H1 (cell line): Measurements from ENCODE around the gene LAP3. TPM values are rescaled to one million over a fixed set of nuclear protein-coding genes. Genes with fewer than 3 reads are reported as not detected.

ENCODE experiments used
- CTCF ChIA-PET: fragments of 300-600 bp; sonication (Branson Sonifier 250); formaldehyde crosslinking; loops from one replicate; lab custom pipeline; 2021; ENCODE audit not compliant: partially characterized antibody; lab: Charles Lee
- POLR2A ChIA-PET: fragments of 300-600 bp; sonication (Branson Sonifier 250); formaldehyde crosslinking; loops from one replicate; lab custom pipeline; 2021; ENCODE audit warnings: inconsistent platforms; ENCODE audit not compliant: partially characterized antibody; lab: Charles Lee
- DNase-seq, 2 experiments: peaks; one replicate each; pipeline versions ENCODE4 v3.0.0 to v3.0.0-alpha.2; 2010 to 2022; ENCODE audit warnings: low spot score in 2 of 2, low read depth in 1 of 2, mixed read lengths in 1 of 2
- FAIRE-seq: peaks from 2 replicates; lab custom pipeline; 2011; peaks lifted over from hg19 to GRCh38; lab: Jason Lieb, UNC
- H2AFZ ChIP-seq: 2 replicates; pipeline ENCODE4 v1.8.1; 2012; ENCODE audit warnings: low read length, inconsistent platforms
- H2AK5ac ChIP-seq: 2 replicates; pipeline ENCODE4 v1.6.1; 2013; ENCODE audit warnings: low read depth, low read length
- H2BK120ac ChIP-seq: replicated peaks from 2 replicates; pipeline ENCODE3; 2013; ENCODE audit warnings: low read depth, low read length, inconsistent platforms
- H2BK12ac ChIP-seq: 2 replicates; pipeline ENCODE4 v1.6.1; 2013; ENCODE audit warnings: low read depth, low read length
- H2BK15ac ChIP-seq: 2 replicates; pipeline ENCODE4 v1.6.1; 2013; ENCODE audit warnings: low read length
- H2BK20ac ChIP-seq: 2 replicates; pipeline ENCODE4 v1.6.1; 2013; ENCODE audit warnings: low read length
- H2BK5ac ChIP-seq: 2 replicates; pipeline ENCODE4 v1.6.1; 2013; ENCODE audit warnings: low read depth, low read length
- H3K14ac ChIP-seq: 2 replicates; pipeline ENCODE4 v1.6.1; 2013; ENCODE audit warnings: inconsistent platforms; ENCODE audit not compliant: insufficient read length
- H3K18ac ChIP-seq: 2 replicates; pipeline ENCODE4 v1.6.1; 2013; ENCODE audit warnings: low read length; ENCODE audit errors: extremely low read depth
- H3K23ac ChIP-seq: 2 replicates; pipeline ENCODE4 v1.6.1; 2013; ENCODE audit warnings: inconsistent platforms; ENCODE audit not compliant: insufficient read length
- H3K23me2 ChIP-seq: 2 replicates; pipeline ENCODE4 v1.6.1; 2013; ENCODE audit warnings: low read depth, low read length
- H3K27ac ChIP-seq: 2 replicates; pipeline ENCODE4 v1.6.1; 2011; ENCODE audit warnings: low read depth, low read length, inconsistent platforms
- H3K27me3 ChIP-seq, 4 experiments: replicated peaks in 1 of 4; 1 replicate in 1 of 4; 2 replicates in 3 of 4; pipeline versions ENCODE4 v1.6.1 to v1.8.1; 2011 to 2013; ENCODE audit warnings: low read length in 3 of 4, mild to moderate bottlenecking in 3 of 4, inconsistent platforms in 2 of 4, mixed read lengths in 2 of 4, moderate library complexity in 1 of 4; ENCODE audit not compliant: control insufficient read depth in 3 of 4, insufficient read depth in 3 of 4; ENCODE audit errors: extremely low read depth in 1 of 4
- H3K36me3 ChIP-seq, 4 experiments: 2 replicates each; pipeline versions ENCODE4 v1.6.1 to v1.8.1; 2011 to 2013; ENCODE audit warnings: mild to moderate bottlenecking in 4 of 4, low read length in 3 of 4, moderate library complexity in 2 of 4, control low read depth in 1 of 4, inconsistent platforms in 1 of 4; ENCODE audit not compliant: insufficient read depth in 4 of 4, control insufficient read depth in 2 of 4
- H3K4ac ChIP-seq: replicated peaks from 2 replicates; pipeline ENCODE3; 2013; ENCODE audit warnings: low read length, low read depth, mixed read lengths, inconsistent platforms; ENCODE audit not compliant: insufficient read length
- H3K4me1 ChIP-seq, 4 experiments: replicated peaks in 1 of 4; 1 replicate in 1 of 4; 2 replicates in 3 of 4; pipeline versions ENCODE4 v1.6.1 to v1.8.1; 2011 to 2013; ENCODE audit warnings: low read length in 3 of 4, inconsistent platforms in 2 of 4, mixed read lengths in 1 of 4; ENCODE audit not compliant: insufficient read depth in 4 of 4, control insufficient read depth in 3 of 4
- H3K4me2 ChIP-seq, 2 experiments: 2 replicates each; pipeline versions ENCODE4 v1.6.1 to v1.8.1; 2011 to 2013; ENCODE audit warnings: low read depth in 2 of 2, low read length in 2 of 2, control low read depth in 1 of 2, inconsistent platforms in 1 of 2, mild to moderate bottlenecking in 1 of 2; ENCODE audit not compliant: insufficient read depth in 1 of 2
- H3K4me3 ChIP-seq, 4 experiments: fragments of 200-600, 300-600 bp in 1 of 4; sonication (generic), shearing (Covaris generic), sonication (Bioruptor Twin) in 1 of 4; 2 replicates each; pipeline versions ENCODE4 v1.5.1 to v1.8.1; 2011 to 2016; ENCODE audit warnings: low read length in 4 of 4, low read depth in 3 of 4, control low read depth in 2 of 4, inconsistent platforms in 2 of 4, mild to moderate bottlenecking in 2 of 4, mixed read lengths in 1 of 4, moderate library complexity in 1 of 4; ENCODE audit not compliant: insufficient read depth in 2 of 4; ENCODE audit errors: extremely low read depth in 1 of 4
- H3K56ac ChIP-seq: replicated peaks from 2 replicates; pipeline ENCODE3; 2013; ENCODE audit warnings: low read depth, mild to moderate bottlenecking, mixed read lengths, low read length, inconsistent platforms; ENCODE audit not compliant: insufficient read length
- H3K79me1 ChIP-seq: 2 replicates; pipeline ENCODE4 v1.6.1; 2013; ENCODE audit warnings: low read depth, low read length, control low read depth
- H3K79me2 ChIP-seq, 2 experiments: 2 replicates each; pipeline versions ENCODE4 v1.6.1 to v1.8.1; 2012 to 2013; ENCODE audit warnings: low read length in 2 of 2, mild to moderate bottlenecking in 2 of 2, inconsistent platforms in 1 of 2; ENCODE audit not compliant: insufficient read depth in 2 of 2, control insufficient read depth in 1 of 2
- H3K9ac ChIP-seq, 4 experiments: replicated peaks in 1 of 4; 1 replicate in 1 of 4; 2 replicates in 3 of 4; pipeline versions ENCODE4 v1.6.1 to v1.8.1; 2011 to 2013; ENCODE audit warnings: low read depth in 3 of 4, low read length in 3 of 4, control low read depth in 2 of 4, mild to moderate bottlenecking in 2 of 4, moderate library complexity in 2 of 4, inconsistent platforms in 1 of 4; ENCODE audit errors: extremely low read depth in 1 of 4
- H3K9me3 ChIP-seq, 2 experiments: 2 replicates each; pipeline versions ENCODE4 v1.6.1 to v1.8.1; 2012 to 2013; ENCODE audit warnings: mild to moderate bottlenecking in 2 of 2, moderate library complexity in 2 of 2, control low read depth in 1 of 2, inconsistent platforms in 1 of 2, low read depth in 1 of 2, low read length in 1 of 2, mixed read lengths in 1 of 2; ENCODE audit not compliant: insufficient read depth in 2 of 2
- H4K20me1 ChIP-seq, 2 experiments: replicated peaks in 1 of 2; 2 replicates each; pipeline versions ENCODE3 to v1.8.1; 2011 to 2013; ENCODE audit warnings: inconsistent platforms in 2 of 2, low read length in 2 of 2, mild to moderate bottlenecking in 1 of 2; ENCODE audit not compliant: insufficient read depth in 2 of 2, control insufficient read depth in 1 of 2
- H4K5ac ChIP-seq: 2 replicates; pipeline ENCODE4 v1.6.1; 2013; ENCODE audit warnings: low read length, low read depth, mixed read lengths, inconsistent platforms; ENCODE audit not compliant: insufficient read length
- H4K8ac ChIP-seq: 2 replicates; pipeline ENCODE4 v1.8.0; 2013; ENCODE audit warnings: mild to moderate bottlenecking, moderate library complexity, low read length, inconsistent platforms; ENCODE audit not compliant: insufficient read depth; ENCODE audit errors: extremely low read depth
- H4K91ac ChIP-seq: replicated peaks from 2 replicates; pipeline ENCODE3; 2013; ENCODE audit warnings: low read length, mixed read lengths, inconsistent platforms; ENCODE audit not compliant: insufficient read length
- ATF2 ChIP-seq: IDR thresholded peaks from 2 replicates; pipeline ENCODE4 v1.6.1; 2012; ENCODE audit warnings: low read length, inconsistent platforms
- CEBPB ChIP-seq: IDR thresholded peaks from 2 replicates; pipeline ENCODE4 v1.6.1; 2012; ENCODE audit warnings: low read depth, low read length
- CHD1 ChIP-seq: IDR thresholded peaks from 2 replicates; pipeline ENCODE4 v1.6.1; 2012; ENCODE audit warnings: low read depth, low read length, improper control_type of control experiment
- GTF2F1 ChIP-seq: IDR thresholded peaks from 2 replicates; pipeline ENCODE4 v1.6.1; 2012; ENCODE audit warnings: low read depth, low read length, improper control_type of control experiment, borderline replicate concordance
- JUND ChIP-seq: IDR thresholded peaks from 2 replicates; pipeline ENCODE4 v1.6.1; 2011; ENCODE audit warnings: mild to moderate bottlenecking, improper control_type of control experiment, low read length
- KDM5A ChIP-seq: fragments of 200-600 bp; IDR thresholded peaks from 2 replicates; pipeline ENCODE4 v1.7.1; 2012; ENCODE audit warnings: mild to moderate bottlenecking, low read length, inconsistent platforms, mixed read lengths
- PHF8 ChIP-seq: fragments of 200-600 bp; sonication (generic); conservative IDR thresholded peaks from 2 replicates; pipeline ENCODE4 v1.7.1; 2012; ENCODE audit warnings: low read depth, mild to moderate bottlenecking, inconsistent platforms, low read length, moderate library complexity
- RNF2 ChIP-seq: fragments of 200-900, 300-1000 bp; sonication (generic); IDR thresholded peaks from 2 replicates; pipeline ENCODE4 v1.7.1; 2016; ENCODE audit warnings: borderline replicate concordance, low read depth, mild to moderate bottlenecking, antibody characterized with exemption, low read length; ENCODE audit not compliant: poor library complexity, severe bottlenecking; ENCODE audit errors: missing control alignments
- SUZ12 ChIP-seq: fragments of 200-600 bp; sonication (generic); IDR thresholded peaks from 2 replicates; pipeline ENCODE4 v1.6.1; 2012; ENCODE audit warnings: mild to moderate bottlenecking, inconsistent platforms, low read length, moderate library complexity, mixed read lengths
- TCF12 ChIP-seq: IDR thresholded peaks from 2 replicates; pipeline ENCODE4 v1.6.1; 2011; ENCODE audit warnings: low read depth, mild to moderate bottlenecking, low read length
- ZNF274 ChIP-seq: IDR thresholded peaks from 2 replicates; pipeline ENCODE4 v1.7.0; 2012; ENCODE audit warnings: low read length, borderline replicate concordance; ENCODE audit errors: extremely low read depth
- WGBS, 2 experiments: shearing (Covaris generic) in 1 of 2; methylation state at CpG; one replicate each; pipeline versions ENCODE4 v1.1.6 to v1.1.7; 2013 to 2015; ENCODE audit warnings: low lambda C conversion rate in 2 of 2, mixed read lengths in 2 of 2, inconsistent platforms in 1 of 2, low coverage in 1 of 2, missing lambda C conversion rate in 1 of 2; ENCODE audit not compliant: insufficient replicate concordance in 2 of 2, insufficient coverage in 1 of 2, insufficient read length in 1 of 2; ENCODE audit errors: extremely low coverage in 1 of 2, missing lambda C conversion rate in 1 of 2; 5-methylcytosine and 5-hydroxymethylcytosine counted together
- polyA plus RNA-seq, 7 experiments: library from polyadenylated mRNA; depleted of rRNA in 3 of 7; stranded (reverse) in 5 of 7; unstranded in 2 of 7; fragments of >200 nt in 5 of 7; fragments of 200-250 nt in 2 of 7; gene quantifications; 1 replicate in 5 of 7; 2 replicates in 1 of 7; 4 replicates in 1 of 7; pipeline versions ENCODE4 v1.2.1 to v1.2.3, GENCODE V29; 2011 to 2013; ENCODE audit warnings: missing spikeins in 2 of 7, mixed read lengths in 2 of 7
- total RNA-seq: library from RNA; stranded (reverse); fragmentation: NEBNext Ultra II Directional; extraction: Animal tissue kit (Norgen Biotek cat#: 25700); gene quantifications from 2 replicates; pipeline ENCODE4 v1.2.1, GENCODE V29; 2021
- TF ChIP-seq, protein P1 (sequence below): IDR thresholded peaks from 2 replicates; pipeline ENCODE4 v1.6.1; 2011; ENCODE audit warnings: low read depth, mild to moderate bottlenecking, low read length; ENCODE audit not compliant: insufficient read depth

Gene LAP3
- total and polyA plus RNA-seq, 2 of the 8 experiments (the other 6 are each of a cell fraction or from before 2014, with no cell fraction given): 28.3 to 50.9 TPM

GRCh38 chr4:17589355-17589754, 12.4 kb downstream of the LAP3 start:
- WGBS, 2 experiments: 80% methylated on average over 3 of the region's 3 CpGs; no CpG with 5 or more reads in 1 of the 2 experiments
- ChIA-PET CTCF (no interaction called here), POLR2A (no interaction called here)
- no peaks in the 10 kb centered on the region for H3K27me3 ChIP-seq
- H4K8ac ChIP-seq: no peak overlapping the region
- no peaks in the 10 kb centered on the region for H3K9me3 ChIP-seq
- H3K4me2 ChIP-seq: no peak overlapping the region
- H3K4ac ChIP-seq: no peak overlapping the region
- DNase-seq (no peak), FAIRE-seq (no peak)
- H3K23ac ChIP-seq: no peak overlapping the region
- no peak overlapping the region for H2BK12ac ChIP-seq
- H4K20me1 ChIP-seq: no peaks in the 10 kb centered on the region
- H3K14ac ChIP-seq: no peak overlapping the region
- no peaks in the 10 kb centered on the region for H3K23me2 ChIP-seq
- no peak overlapping the region for H2BK120ac ChIP-seq
- H3K4me1 ChIP-seq: no peaks in the 10 kb centered on the region
- no peak overlapping the region for H3K56ac ChIP-seq
- H2AK5ac ChIP-seq: no peak overlapping the region
- H2BK15ac ChIP-seq: no peak overlapping the region
- no peak overlapping the region for H2AFZ ChIP-seq
- H3K18ac ChIP-seq: no peak overlapping the region
- no peak overlapping the region for H2BK5ac ChIP-seq
- no peaks in the 10 kb centered on the region for H3K79me2 ChIP-seq
- H3K36me3 ChIP-seq: peaks cover 2 to 35% (median 23%) of the 10 kb centered on the region in 4 experiments; a peak in 6 of 8 replicates
- no peak overlapping the region for H3K9ac ChIP-seq
- H3K79me1 ChIP-seq: no peaks in the 10 kb centered on the region
- no peak overlapping the region for H3K27ac ChIP-seq
- no peak overlapping the region for H4K5ac ChIP-seq
- H4K91ac ChIP-seq: no peak overlapping the region
- no peak overlapping the region for H3K4me3 ChIP-seq
- no peak overlapping the region for H2BK20ac ChIP-seq
- TF ChIP-seq PHF8: no peak
- TF ChIP-seq TCF12: no peak
- no peak for TF ChIP-seq GTF2F1
- no peak for TF ChIP-seq CHD1
- TF ChIP-seq CEBPB: no peak
- no peak for TF ChIP-seq JUND
- TF ChIP-seq ATF2: no peak
- no peak for TF ChIP-seq ZNF274
- no peak for TF ChIP-seq SUZ12
- TF ChIP-seq KDM5A: no peak
- TF ChIP-seq RNF2: no peak
- TF ChIP-seq, protein P1, sequence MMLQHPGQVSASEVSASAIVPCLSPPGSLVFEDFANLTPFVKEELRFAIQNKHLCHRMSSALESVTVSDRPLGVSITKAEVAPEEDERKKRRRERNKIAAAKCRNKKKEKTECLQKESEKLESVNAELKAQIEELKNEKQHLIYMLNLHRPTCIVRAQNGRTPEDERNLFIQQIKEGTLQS: no peak
